COLO668 (cell line): Measurements from ENCODE around the gene FRMD4B.
A peak's percentile ranks its signal among the peaks of the same experiment; 100 is the strongest.

ENCODE experiments used
- DNase-seq: peaks from one replicate; lab custom pipeline; 2025; ENCODE audit not compliant: unreplicated experiment; lab: John Stamatoyannopoulos, UW

Gene FRMD4B

GRCh38 chr3:69142090-69142489 is 243.8 kb downstream of the FRMD4B start:
- DNase-seq = no peak

DNA sequence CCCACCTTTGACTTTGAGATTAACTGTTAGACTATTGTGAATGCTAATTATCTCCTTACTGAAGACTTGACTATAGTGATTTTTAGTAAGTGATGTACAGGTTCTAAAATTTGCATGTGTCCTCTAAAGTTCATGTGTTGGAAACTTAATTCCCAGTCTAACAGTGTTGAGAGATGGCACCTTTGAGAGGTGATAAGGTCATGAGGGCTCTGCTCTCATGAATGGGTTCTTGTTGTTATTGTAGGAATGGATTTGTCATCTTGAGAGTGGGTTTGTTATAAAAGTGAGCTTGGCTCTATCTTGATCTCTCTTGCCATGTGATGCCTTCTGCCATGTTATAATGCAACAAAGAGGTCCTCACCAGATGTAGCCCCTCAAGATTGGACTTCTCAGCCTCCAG is 244.6 kb downstream of the FRMD4B start:
- no peak for DNase-seq

GRCh38 chr3:69137412-69137811 is 248.5 kb downstream of the FRMD4B start:
- no peak for DNase-seq

DNA sequence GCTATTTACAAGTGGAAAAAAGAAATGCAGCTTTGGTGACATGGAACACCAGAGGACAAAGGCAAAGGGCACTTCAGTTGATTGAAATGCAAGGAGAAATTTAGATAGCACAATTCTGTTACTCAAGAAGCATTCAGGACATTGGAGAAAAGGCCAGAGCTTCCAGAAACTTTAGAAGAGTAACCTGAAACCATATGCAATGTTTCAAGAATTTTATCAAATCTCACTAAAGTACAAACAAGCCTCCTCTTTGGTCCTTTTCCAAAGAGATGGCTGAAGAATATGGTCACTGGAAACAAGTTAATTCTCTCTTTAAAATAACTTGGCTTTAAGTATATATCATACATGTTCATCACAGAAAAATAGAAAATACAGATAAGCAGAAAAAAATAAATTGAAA is 248.9 kb downstream of the FRMD4B start:
- DNase-seq = no peak

DNA sequence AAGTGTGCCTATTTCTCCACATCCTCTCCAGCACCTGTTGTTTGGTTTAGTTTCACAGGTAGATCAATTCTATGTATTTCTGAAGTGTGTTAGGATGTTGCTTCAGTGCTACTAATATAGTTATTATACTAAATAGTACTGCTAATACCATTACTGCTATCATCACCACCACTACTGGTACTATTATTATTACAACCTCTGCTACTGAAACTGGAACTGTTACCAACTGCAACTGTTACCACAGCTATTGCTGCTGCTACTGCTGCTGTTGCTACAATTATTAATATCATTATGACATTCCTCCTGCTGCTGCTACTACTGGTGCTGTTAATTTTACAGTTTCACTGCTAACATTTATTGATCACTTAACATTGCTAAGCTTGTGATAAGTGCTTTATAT is 255.2 kb downstream of the FRMD4B start:
- no peak for DNase-seq

GRCh38 chr3:69129531-69129930 is 256.4 kb downstream of the FRMD4B start:
- DNase-seq = no peak

DNA sequence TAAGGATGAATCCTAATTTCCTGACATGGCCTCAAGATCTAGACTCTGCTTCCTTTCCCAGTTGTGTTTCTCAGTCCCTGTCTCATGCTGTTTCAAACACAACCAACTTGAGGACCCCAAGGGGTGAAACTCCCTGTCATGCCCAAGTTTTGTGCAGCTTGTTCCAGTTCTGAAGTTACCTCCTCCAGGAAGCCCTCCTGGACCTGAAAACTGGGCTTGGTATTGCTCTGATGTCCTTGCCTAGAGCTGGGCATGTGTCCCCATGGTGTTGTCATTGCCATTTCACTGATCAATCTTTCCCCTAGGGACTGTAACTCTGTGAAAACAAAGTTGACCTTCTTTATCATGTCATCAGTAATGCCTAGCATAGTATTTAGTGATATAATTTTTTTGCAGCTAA is 257.4 kb downstream of the FRMD4B start:
- no peak for DNase-seq

DNA sequence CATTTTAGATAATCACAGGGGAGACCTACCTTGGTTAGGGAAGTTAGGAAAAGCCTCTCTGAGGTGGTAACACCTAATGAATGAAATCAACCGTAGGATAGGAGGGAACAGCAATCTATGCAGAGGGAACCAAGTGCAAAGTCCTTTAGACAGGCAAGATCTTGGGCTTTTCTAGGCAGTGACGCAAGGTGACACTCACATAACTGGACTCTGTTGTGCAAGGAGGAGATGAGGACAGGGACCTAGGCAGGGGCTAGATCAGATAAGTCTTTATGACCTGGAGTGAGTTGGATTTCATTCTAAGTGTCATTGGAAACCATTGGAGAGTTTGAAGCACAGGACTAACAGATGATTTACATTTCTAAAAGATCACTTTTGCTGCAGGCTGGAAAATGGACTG is 258.9 kb downstream of the FRMD4B start:
- DNase-seq = no peak

GRCh38 chr3:69126216-69126615 is 259.7 kb downstream of the FRMD4B start:
- DNase-seq = no peak

DNA sequence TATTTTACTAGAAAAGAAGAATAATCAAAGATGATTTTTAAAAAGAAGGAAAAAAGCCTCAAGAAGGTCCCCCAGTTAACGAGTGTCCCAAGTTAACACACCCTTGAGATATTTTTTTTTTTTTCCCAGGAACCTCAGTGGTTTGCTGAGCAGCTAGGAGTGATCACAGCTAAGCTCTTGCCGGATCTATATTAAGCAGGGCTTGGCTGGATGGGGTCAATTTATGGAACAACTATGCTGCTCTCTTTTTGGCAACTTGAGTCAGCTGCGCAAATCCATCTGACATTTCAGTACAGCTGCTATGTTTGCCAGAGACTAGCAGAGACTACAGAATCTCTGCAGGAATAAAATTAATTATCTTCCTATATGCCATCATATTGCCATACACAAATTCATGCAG is 263.5 kb downstream of the FRMD4B start, which contains the start of gene LMOD3:
Gene LMOD3 (minus strand): TSS at position 193 of the 400 bp plus-strand sequence. CDS start 209 bp downstream, outside the sequence.
- DNase-seq = no peak

- no peak for DNase-seq
Measured at GRCh38 chr3:69121950-69122349, 263.9 kb downstream of the FRMD4B start.

DNA sequence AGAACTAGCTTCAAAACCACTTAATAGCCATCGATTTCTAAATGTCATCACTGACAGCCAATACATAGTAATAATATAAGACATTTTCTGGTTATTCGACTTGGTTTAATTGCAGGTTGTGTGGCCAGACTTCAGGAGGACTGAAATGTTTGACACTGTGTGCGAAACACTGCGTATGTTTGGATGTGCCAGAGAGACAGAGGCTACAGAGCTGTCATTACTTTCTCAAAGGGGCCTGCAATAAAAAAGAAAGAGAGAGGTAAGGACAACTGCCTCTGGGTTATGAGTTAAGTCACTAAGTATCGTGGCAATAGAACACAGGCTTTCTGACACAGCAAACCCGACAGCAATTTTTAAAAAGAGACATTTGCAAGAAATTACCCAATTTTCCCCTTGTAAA is 264.4 kb downstream of the FRMD4B start:
- no peak for DNase-seq

DNA sequence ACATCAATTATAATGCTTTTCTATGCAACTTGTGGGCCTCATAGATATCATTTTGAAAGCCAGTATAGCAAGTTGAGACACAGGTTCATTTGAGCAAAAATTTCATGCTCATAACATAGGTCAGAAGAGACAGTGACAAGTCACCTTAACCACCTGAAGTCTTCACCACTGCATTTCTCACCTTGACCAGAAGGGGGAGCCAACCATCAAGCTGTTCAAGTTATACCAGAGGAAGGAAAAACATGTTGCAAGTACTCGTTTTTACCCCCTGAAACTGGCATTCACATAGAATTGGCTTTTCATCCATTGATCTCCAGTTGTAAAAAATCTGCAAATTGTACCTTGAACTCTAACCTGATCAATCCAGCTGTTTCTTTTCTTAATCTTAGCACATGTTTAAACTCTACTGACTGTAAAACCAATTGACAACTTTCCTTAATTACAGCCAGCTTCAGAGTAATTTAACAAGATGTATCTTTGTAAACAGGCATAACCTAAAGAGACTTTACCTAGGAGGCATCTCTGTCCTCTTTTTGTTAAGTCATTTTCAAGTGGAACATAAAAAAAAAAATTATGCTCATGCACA is 264.9 kb downstream of the FRMD4B start:
- peak; percentile 50 for DNase-seq
